ENCODE measurements around the gene KIF5C. TPM values are rescaled to one million over a fixed set of nuclear protein-coding genes. Genes with fewer than 3 reads are reported as not detected.

KIF5C gene
- total and polyA plus RNA-seq, 2 donors (not counting 1 experiment from before 2014, with no cell fraction given) = 0.09 to 0.17 TPM

- Histone ChIP-seq H3K4me2 (ENCODE audit: extremely low read depth, insufficient read depth, low read length) (no peak overlapping the region), H4K20me1 (ENCODE audit: control insufficient read depth, extremely low read depth, insufficient read depth, low read length) (no peaks in the 10 kb centered on the region), H3K27ac (ENCODE audit: insufficient read depth, low read length) (no peak overlapping the region), H2AFZ (ENCODE audit: low read length) (no peak overlapping the region), H3K9ac (ENCODE audit: insufficient read depth, low read length) (no peak overlapping the region), H3K4me1 (ENCODE audit: control insufficient read depth, extremely low read depth, insufficient read depth, low read length) (no peaks in the 10 kb centered on the region), H3K79me2 (ENCODE audit: control insufficient read depth, insufficient read depth, low read length) (no peaks in the 10 kb centered on the region), H3K36me3 (ENCODE audit: control insufficient read depth, insufficient read depth, low read length) (no peaks in the 10 kb centered on the region), H3K9me3 (ENCODE audit: control insufficient read depth, insufficient read depth, low read depth, low read length) (no peaks in the 10 kb centered on the region), H3K27me3 (ENCODE audit: control insufficient read depth, insufficient read depth, low read length) (peaks cover 12% of the 10 kb centered on the region), H3K4me3 (replicated peaks in 1 of 4; ENCODE audit: control extremely low read depth in 1 of 4, insufficient read depth in 1 of 4, low read depth in 3 of 4, low read length in 4 of 4) (no peak overlapping the region)
- DNase-seq (ENCODE audit: low read depth in 2 of 2) = no peak
- TF ChIP-seq EZH2 (IDR thresholded peaks at IDR 0.05; ENCODE audit: low read length, missing control alignments) (no peak), CTCF (conservative IDR thresholded peaks at IDR 0.05 in 1 of 2, IDR thresholded peaks at IDR 0.05 in 1 of 2; ENCODE audit: low read depth in 1 of 2, low read length in 2 of 2) (no peak)
These were observed 130.5 kb downstream of the KIF5C start for GRCh38 chr2:149005471-149006077.

- Histone ChIP-seq H3K4me2 (ENCODE audit: extremely low read depth, insufficient read depth, low read length) (no peak overlapping the region), H3K9me3 (ENCODE audit: control insufficient read depth, insufficient read depth, low read depth, low read length) (no peaks in the 10 kb centered on the region), H3K79me2 (ENCODE audit: control insufficient read depth, insufficient read depth, low read length) (no peaks in the 10 kb centered on the region), H3K27ac (ENCODE audit: insufficient read depth, low read length) (no peak overlapping the region), H3K36me3 (ENCODE audit: control insufficient read depth, insufficient read depth, low read length) (no peaks in the 10 kb centered on the region), H3K4me3 (replicated peaks in 1 of 4; ENCODE audit: control extremely low read depth in 1 of 4, insufficient read depth in 1 of 4, low read depth in 3 of 4, low read length in 4 of 4) (no peak overlapping the region), H3K9ac (ENCODE audit: insufficient read depth, low read length) (no peak overlapping the region), H3K4me1 (ENCODE audit: control insufficient read depth, extremely low read depth, insufficient read depth, low read length) (no peaks in the 10 kb centered on the region), H2AFZ (ENCODE audit: low read length) (no peak overlapping the region), H3K27me3 (ENCODE audit: control insufficient read depth, insufficient read depth, low read length) (peaks cover 9% of the 10 kb centered on the region), H4K20me1 (ENCODE audit: control insufficient read depth, extremely low read depth, insufficient read depth, low read length) (no peaks in the 10 kb centered on the region)
- no peak for DNase-seq (ENCODE audit: low read depth in 2 of 2)
- TF ChIP-seq CTCF (conservative IDR thresholded peaks at IDR 0.05 in 1 of 2, IDR thresholded peaks at IDR 0.05 in 1 of 2; ENCODE audit: low read depth in 1 of 2, low read length in 2 of 2) (no peak), EZH2 (IDR thresholded peaks at IDR 0.05; ENCODE audit: low read length, missing control alignments) (no peak)
These were observed 132.0 kb downstream of the KIF5C start for GRCh38 chr2:149006883-149007543.

DNA sequence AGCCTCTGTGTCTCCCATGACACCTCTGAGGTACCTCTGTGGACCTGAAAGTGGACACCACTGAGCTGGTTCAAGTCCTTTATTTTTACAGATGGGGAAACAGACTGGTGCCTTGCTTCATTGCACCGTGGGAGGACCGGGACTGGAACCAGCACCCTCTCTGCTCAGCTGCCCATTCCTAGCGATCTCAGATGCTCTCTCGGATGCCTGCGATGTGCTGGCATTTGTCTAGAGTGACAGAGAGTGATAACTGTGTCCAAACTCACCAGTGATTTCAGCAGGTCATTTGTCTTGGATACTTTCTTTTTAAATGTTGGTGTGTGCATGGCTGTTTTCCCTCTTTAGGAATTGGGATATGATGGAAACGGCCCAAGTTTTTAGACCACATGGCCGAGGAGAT, 133.4 kb downstream of the KIF5C start:
- TF ChIP-seq EZH2 (IDR thresholded peaks at IDR 0.05; ENCODE audit: low read length, missing control alignments) = no peak
- TF ChIP-seq CTCF (conservative IDR thresholded peaks at IDR 0.05 in 1 of 2, IDR thresholded peaks at IDR 0.05 in 1 of 2; ENCODE audit: low read depth in 1 of 2, low read length in 2 of 2) = no peak
- H3K27me3 ChIP-seq (ENCODE audit: control insufficient read depth, insufficient read depth, low read length) = peaks cover 9% of the 10 kb centered on the region
- H3K36me3 ChIP-seq (ENCODE audit: control insufficient read depth, insufficient read depth, low read length) = no peaks in the 10 kb centered on the region
- H4K20me1 ChIP-seq (ENCODE audit: control insufficient read depth, extremely low read depth, insufficient read depth, low read length) = no peaks in the 10 kb centered on the region
- H3K9me3 ChIP-seq (ENCODE audit: control insufficient read depth, insufficient read depth, low read depth, low read length) = no peaks in the 10 kb centered on the region
- H3K4me1 ChIP-seq (ENCODE audit: control insufficient read depth, extremely low read depth, insufficient read depth, low read length) = no peaks in the 10 kb centered on the region
- no peak overlapping the region for H2AFZ ChIP-seq (ENCODE audit: low read length)
- H3K4me2 ChIP-seq (ENCODE audit: extremely low read depth, insufficient read depth, low read length) = no peak overlapping the region
- H3K4me3 ChIP-seq (replicated peaks in 1 of 4; ENCODE audit: control extremely low read depth in 1 of 4, insufficient read depth in 1 of 4, low read depth in 3 of 4, low read length in 4 of 4) = no peak overlapping the region
- no peak overlapping the region for H3K9ac ChIP-seq (ENCODE audit: insufficient read depth, low read length)
- H3K27ac ChIP-seq (ENCODE audit: insufficient read depth, low read length) = no peak overlapping the region
- no peaks in the 10 kb centered on the region for H3K79me2 ChIP-seq (ENCODE audit: control insufficient read depth, insufficient read depth, low read length)
- DNase-seq (ENCODE audit: low read depth in 2 of 2) = no peak

Measured in fibroblast of lung (primary cell).